ENCODE results near the gene ACVRL1.

ACVRL1 gene

DNA sequence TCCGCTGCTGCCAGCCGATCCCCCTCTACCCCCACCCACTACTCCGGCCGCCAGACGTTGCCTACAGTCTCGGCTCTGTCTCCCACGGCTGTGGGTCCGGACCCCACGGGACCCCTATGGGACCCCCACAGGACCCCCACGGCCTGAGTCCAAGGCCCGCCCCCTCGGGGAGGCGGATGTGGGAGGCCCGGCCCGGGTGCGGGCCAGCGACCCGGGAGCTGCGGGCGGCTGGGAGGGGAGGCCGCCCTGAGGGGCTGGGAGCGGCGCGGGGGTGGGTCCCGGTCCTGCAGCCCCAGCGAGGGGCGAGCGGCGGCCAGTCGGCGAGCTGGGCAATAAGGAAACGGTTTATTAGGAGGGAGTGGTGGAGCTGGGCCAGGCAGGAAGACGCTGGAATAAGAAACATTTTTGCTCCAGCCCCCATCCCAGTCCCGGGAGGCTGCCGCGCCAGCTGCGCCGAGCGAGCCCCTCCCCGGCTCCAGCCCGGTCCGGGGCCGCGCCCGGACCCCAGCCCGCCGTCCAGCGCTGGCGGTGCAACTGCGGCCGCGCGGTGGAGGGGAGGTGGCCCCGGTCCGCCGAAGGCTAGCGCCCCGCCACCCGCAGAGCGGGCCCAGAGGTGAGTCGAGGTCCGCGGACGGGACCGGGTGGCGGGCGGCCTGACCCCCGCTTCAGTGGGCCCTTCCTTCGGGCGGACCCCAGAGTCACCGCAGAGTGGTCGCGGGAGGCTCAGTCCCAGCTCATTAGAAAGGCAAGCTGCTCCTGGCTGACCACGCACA is at the start of gene ACVRL1:
TSS of gene ACVRL1 (plus strand) at position 422 of the 773 bp plus-strand sequence. CDS start 4,971 bp downstream, outside the sequence.
- no peak for DNase-seq

DNA sequence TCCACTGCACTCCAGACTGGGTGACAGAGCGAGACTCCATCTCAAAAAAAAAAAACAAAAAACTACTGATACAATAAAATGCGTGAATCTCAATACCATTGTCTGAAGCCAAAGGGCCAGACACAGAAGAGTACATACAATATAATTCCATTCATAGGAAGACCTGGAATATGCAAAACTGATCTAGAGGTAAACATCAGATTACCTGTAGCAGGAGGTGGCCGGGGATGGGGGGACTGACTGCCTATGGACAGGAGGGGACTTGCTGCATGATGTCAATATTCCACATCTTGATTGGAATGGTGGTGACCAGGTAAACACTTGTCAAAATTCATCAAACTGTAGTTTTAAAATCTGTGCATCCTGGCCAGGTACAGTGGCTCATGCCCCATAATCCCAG is 46.3 kb upstream of the ACVRL1 start:
- DNase-seq = no peak

DNA sequence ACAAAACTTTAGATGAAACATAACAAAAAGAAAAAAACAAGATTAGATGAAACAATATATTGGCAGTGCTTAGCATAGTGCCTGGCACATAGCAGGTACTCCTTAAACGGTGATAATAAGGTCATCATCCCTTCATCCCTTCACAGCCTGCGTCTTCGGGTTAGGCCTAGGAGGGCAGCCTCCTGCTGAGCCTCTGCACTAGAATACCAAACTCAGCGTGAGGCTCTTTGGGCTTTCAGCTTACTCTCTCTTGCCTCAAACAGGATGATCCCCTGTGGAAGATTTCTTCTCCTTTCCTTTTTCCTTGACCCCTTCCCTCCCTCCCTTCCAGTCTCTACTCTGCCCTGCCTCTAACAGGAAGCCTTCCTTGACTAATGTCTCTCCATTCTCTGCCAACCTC is 44.4 kb upstream of the ACVRL1 start:
- no peak for DNase-seq

DNA sequence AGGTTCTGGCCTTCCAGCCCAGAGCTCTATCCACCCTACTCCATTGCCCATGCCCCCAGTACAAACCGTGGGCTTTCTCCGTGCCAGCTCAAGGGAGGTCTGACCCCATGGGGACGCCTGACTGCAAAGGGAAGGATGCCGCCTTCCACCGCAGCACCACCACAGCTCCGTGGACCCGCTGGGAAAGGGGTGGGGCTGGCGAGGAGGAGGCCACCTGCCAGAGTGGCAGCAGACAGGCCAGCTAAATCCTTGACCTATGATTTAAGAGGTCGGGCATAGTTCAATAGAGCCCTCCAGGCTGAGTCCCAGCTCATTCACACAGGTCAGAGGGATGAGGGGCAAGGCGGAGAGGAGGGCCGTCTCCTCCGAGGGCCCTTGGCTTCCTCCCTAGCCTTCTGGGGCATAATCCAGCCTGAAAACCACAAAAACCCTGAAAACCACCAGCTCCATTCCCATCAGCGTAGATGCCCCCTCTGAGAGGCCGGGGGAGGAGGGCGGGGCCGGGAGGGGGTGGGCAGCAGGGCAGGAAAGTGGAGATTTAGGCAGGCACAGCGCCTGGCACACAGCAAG is 43.9 kb upstream of the ACVRL1 start:
- no peak for DNase-seq

DNA sequence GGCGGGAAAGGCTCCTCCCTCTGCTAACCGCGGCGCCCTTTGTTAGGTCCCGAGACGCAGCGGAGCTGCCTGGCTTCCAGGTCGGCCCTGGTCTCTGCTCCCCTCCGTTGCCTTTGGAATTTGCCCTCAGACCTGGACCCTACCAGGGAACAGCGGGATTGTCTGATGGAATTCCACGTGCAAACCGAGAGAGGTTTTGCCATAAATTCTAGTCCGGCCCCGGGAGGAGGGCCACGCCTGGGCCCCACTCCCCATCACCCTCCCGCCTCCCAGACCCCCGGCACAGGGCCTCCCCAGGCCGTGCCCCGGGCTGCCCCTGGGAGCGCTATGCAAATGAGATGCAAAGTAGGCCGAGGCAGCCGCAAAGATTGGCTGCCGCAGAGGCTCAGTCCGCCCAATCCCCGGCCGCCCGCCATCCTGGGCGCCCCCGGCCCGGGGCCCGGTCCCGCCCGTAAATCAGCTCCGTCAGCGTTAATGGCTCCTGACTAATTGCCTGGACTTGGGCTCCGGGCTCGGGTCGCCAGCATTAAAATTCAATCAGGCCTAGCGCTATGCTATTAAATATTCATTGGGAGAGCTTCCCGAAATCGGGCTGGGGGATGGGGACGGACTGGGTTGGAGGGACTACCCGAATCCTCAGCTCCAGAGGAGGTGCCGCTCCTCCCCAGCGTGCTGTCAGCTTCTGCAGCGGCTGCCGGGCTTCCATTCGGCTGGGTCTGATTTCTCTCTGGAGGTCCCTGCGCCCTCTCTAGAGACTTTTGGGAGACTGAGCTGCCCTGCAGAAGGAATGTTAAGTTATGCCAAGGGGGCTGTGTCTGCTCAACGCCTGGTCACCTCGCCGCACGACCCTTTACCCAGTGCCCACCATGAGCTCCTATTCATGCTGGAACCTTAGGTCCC is 43.1 kb upstream of the ACVRL1 start:
- peak in 29 of 56 donors; percentile 9 to 80 (median 41) for DNase-seq

DNA sequence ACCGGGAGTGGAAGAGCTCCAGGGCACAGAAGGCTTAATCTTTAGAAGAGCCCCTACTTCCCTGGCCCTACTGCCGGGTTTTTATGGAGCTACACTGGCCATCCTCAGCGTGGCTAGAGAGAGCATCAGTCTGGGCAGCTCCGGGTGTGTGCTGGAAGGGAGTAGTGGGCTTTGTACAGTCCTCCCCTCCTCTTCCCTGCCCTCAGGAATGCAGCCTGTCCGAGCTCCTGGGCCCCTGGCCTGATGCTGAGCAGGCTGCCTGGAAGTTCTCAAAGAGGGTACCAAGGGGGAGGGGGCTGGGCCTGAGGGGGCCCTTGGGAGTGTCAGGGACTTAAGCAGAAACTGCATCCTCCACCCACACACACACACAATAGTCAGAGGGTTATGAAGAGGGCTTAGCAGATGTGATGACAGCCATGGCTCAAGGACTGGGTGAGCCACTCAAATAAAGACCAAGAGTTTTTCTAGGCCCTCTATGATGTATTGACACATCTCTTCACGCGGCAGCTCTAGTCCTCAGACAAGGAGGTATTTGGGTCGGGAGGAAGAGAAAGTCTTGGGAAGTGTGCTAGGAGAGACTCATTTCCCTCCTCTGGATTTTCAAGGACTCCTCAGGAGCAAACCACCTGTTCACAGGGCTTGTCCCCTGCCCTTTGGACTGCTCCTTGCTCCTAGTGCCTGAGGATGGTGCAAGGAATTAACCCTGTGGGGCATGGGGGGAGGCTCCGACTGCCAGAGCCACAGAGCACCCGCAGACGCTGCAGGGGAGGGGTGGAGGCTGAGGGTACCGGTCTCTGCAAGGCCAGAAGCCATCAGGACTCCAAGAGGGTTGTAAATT is 42.3 kb upstream of the ACVRL1 start:
- DNase-seq = no peak

DNA sequence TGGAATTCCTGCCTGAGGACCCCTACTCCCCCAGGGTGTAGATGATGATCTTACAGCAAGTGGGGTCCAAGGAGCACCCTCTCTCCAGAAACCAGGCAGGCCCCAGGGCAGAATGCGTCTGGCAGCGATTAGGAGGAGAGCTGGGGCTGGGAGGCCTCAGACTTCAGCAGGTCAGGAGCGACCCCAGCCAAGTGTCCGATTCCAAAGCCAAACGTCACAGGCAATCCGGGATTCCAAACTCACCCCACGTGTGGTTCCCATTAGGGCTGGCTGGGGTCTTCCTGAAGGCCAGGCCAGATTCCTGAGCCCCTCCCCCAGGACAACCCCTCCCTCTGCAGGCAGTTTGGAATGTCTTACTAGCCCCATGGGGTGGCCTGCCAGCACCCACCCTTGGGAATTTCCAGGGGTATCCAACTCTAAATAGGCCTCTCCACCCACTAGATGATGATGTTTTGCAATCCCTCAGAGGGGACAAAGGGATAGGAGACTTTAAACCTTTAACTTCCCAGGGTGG is 41.5 kb upstream of the ACVRL1 start:
- no peak for DNase-seq

DNA sequence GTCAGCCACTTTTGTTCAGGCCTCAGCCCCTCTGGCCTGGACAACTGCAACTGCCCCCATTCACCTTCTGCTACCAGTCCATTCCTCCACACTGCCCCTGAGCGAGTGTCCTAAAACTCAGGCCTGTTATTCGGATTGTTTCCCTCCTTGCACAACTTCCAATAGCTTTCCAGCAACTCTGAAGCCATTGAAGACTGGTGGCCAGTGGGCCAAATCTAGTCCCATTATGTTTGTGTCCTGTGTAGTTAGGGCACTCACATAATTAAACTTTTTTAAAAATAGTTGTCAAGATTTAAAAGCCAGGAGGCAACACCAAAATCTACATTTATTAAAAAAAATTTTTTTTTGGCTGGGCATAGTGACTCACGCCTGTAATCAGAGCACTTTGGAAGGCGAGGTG is 41.0 kb upstream of the ACVRL1 start:
- DNase-seq = no peak

DNA sequence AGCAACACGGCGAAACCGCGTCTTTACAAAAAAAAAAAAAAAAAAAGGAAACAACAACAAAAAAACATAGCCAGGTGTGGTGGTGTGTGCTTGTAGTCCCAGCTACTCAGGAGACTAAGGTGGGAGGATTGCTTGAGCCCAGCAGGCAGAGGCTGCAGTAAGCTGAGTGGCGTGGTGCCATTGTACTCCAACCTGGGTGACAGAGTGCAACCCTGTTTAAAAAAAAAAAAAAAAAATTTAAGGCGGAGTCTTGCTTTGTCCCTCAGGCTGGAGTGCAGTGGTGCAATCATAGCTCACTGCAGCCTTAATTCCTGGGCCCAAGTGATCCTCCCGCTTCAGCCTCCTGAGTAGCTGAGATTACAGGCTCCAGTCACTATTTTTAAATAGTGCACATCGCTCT is 40.5 kb upstream of the ACVRL1 start:
- no peak for DNase-seq

DNA sequence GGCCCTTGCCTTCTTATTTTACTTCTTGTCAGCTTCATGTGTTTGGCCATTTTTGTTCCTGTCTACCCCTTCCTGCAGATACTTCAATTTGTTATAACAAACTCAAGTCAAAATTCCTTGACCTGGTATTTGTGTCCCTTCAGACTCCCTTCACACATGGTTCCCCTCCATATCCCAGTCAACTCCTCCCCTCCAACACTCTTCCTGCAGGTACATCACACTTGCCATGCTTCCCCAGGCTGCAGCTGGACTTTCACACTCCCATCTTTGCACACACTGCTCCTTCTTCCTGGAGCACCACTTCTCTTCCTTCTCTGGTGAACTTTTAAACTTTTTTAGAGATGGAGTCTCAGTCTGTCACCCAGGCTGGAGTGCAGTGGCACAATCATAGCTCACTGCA is 39.9 kb upstream of the ACVRL1 start:
- no peak for DNase-seq

DNA sequence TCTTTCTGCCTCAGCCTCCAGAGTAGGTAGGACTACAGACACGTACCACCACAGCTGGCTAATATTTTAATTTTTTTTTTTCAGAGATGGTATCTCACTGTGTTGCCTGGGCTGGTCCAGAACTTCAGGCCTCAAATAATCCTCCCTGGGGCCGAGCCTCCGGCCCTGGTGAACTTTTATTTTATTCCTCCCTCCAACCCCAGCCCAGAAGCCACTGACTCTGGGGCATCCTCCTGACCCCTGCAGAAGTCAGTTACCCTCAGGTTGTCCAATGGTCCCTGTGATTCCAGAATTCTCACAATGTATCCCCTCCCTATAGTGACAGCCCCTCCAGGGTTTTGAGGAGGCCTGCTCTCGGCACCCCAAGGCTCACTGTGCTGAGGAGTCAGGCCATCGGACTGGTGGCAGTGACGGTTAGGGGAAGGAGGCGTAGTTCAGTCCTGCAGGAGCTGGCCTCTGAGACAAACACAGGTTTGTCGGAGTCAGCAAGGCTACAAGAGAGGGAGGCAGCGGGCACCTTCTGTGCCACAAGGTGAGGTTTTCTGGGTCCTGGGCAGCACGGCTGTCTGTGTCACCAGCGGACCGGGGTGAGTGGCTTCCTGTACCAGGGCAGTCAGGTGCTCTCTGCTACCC is 39.4 kb upstream of the ACVRL1 start:
- DNase-seq = no peak

DNA sequence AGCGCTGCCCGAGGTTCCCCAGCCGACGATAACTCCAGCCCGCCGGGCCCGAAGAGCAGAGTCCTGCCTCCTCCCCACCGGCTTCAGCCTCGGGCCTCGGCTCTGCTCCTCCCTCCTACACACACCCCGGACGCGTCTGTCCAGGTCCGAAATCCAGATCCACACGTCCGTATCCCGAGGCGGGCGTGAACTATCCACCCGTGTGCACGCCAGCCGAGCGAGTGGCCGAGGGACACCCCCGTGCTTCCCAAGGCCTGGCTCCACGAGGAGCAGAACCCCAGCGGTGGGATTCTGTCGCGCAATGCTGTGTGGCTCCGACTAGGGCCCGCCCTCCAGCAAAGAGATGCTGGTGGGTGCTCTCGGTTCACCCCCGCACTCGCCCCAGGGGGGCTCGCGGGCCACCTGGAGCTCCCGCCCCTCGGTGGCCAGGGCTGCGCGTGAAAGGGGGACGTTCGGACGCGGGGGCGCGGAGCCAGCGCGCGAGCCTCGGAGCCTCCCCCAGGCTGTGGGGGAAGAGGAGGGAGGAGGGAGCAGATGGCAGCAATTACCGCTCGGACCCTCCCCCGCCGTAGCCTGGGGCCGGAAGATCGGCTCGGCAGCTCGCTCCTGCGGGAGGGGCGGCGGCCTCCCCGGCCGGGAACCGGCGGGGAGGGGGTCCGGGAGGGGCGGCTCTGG is 38.3 kb upstream of the ACVRL1 start:
- DNase-seq = peak in 4 of 56 donors; percentile 15 to 84 (median 50)

DNA sequence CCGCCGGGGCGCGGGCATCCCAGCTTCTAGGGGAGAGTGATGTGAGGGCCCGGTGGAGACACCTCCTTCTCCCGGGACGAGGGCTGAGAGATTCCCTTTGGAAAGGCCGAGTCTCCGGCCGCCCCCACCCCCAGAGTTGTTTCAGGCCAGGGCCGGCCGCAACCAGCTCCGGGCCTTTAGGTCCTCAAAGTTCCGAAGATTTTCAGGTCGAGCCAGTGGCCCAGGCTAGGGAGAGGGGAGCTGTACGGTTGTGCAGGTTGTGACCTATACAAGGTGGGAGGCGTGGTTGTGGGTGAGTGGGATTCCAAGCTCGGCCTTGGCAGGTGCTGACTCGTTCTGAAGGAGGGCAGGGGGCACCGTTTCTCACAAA is 37.8 kb upstream of the ACVRL1 start:
- no peak for DNase-seq

DNA sequence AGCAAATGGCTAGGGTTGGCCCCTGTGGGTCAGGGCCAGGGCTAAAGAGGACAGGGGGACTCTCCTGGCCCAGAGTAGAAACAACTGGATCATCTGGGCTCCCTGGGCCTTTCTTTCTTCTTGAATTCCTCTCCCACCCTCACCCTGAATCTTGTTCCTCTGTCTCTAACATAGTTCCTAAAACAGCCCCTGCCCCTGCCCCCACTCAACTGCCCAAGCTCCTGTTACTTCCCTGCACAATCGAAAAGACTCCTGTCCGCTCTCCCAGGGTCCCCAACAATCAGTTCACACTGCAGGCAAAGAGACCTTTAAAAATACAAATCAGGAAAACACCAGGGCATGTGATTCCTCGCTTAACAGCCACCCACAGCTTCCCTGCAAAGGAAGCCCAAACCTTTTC is 37.4 kb upstream of the ACVRL1 start:
- DNase-seq = peak in 1 of 56 donors; percentile 20

DNA sequence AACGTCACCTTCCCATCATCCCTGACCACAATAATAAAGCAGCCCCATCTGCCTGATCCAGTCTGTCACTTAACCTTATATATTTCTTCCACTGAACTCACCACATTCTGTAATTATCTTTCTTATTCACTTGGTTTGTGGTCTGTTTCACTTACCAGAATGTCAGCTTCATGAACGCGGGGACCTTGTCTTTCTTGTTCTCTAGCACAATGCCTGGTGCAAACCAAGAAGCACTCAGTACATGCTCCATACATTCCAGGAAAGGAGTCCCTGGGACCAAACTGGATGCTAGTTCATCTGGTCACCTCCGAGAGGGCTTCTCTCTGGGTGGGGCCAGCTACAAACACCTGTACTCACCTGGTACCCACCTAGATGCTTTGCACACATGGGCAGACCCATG is 36.8 kb upstream of the ACVRL1 start:
- no peak for DNase-seq

DNA sequence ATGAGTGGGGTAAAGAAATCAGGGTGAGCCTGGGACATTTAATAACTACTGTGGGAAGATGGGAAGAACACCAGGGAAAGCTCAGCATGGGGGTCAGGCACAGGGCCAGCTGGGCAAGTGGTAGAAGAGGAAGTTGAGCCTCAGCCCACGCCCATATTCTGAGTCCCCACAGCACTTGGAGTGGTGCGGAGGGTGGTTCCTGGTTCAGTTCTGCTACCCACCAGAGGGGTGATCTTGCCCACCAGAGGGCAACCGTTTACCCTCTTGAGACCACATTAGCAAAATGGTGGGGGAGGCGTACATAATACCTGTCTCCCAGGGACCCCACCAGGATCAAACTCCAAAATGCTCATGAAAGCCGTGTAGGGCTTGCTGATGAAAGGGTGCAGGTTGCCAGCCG is 36.2 kb upstream of the ACVRL1 start:
- peak in 2 of 56 donors; percentile 5 to 16 for DNase-seq

DNA sequence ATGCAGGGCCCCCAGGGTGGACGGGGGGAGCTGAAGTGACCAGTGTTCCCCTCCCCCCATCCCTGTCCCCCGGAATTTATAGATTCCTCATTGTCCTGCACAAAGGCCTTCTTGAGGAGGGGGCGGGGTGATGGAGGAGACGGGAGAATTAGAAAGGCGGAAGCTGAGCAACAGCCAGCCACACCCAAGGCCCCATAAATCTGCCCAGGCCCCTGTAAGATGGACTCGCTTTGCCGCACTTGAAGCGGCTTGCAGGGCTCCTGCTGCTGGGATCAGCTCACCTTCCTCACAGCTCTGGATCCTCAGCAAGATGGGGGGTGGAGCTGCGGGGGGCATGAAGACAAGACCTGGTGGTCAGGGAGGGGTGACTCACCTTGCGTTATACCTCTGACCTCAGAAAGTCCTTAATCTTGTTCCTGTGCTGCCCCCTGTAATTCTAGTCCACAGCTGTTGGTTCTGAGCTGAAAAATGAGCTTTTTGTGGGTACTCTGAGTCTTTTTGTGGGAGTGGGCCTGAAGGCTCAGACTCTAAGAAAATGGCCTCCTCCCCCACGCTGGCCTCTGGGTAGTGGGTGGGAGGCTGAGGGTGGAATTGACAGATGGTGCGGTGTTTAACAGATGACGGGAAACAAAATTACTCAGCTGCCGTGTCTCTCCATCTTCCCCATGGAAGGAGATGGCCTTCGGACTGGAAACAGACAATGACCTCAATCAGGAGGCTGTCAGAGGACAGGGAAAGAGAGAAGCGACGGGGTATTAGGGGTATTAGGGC is 35.2 kb upstream of the ACVRL1 start:
- no peak for DNase-seq

DNA sequence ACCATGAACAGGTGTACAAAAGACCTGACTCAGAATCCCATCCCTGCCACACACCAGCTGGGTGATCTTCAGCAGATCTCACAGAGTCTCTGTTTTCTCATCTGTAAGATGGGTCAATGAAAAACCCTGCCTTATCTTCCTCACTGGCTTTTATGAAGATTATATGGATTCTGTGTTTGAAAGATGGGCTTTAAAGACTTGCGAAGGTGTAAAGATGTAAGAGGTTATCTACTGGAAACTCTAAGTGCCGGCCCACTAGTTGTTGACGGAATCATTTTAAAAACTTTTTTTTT is 34.7 kb upstream of the ACVRL1 start:
- no peak for DNase-seq

DNA sequence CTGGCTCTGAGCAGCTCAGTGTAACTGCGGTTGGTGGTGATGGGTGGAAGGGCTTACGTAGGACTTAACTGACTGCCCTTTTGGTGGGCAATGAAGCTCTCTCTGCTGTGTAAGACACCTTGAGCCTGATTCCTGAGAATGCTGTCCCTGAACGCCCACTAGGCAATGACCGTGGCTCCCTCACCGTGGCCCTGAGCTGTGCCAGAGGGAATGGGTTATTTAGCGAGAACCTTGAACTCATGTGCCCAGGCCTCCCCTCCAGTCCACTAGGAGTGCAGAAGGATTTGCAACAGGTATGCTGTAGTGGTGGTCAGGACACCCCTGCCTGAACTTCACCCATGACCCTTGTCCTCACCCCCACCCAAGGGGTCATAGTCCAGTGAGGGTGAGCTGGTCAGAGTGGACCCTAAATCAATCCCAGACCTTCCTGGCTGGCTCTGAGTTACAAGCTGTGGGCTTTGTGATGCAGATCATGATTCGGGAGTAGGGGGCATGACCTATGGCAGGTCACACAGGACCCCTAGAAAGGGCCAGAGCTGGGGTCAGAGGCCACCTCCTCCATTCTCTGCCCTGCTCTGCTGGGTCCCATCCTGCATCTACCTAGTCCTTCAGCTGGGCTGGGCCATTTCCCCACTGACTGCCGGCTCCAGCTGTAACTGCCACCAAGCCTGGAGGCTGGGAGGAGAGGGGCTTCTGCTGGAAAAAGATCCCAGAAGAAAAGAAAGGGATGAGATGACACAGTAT is 33.9 kb upstream of the ACVRL1 start:
- no peak for DNase-seq
